K562 (cell line): ENCODE results near the gene A4GALT. TPM values are rescaled to one million over a fixed set of nuclear protein-coding genes. Genes with fewer than 3 reads are reported as not detected.

Experiments
- ATAC-seq: fragments of 200-7000 bp; cut with Tn5 transposase; 3 replicates; pipeline ENCODE4 v1.9.1; 2020; ENCODE audit warnings: moderate library complexity
- BruUV-seq: library from RNA; stranded (reverse); fragments of 400-500 nt; replicated peaks from 2 replicates; lab custom pipeline; 2021; lab: Mats Ljungman, UMichigan
- CTCF ChIA-PET: fragments of 300-600 bp; formaldehyde crosslinking; extraction: SDS; loops from one replicate; lab custom pipeline; 2021; ENCODE audit warnings: low intra/inter-chr PET ratio; lab: Yijun Ruan, JAX
- POLR2A ChIA-PET: fragments of 300-600, 350-650 bp; sonication (Branson Sonifier 250); formaldehyde crosslinking; extraction: SDS; loops from one replicate; lab custom pipeline; 2021; ENCODE audit warnings: antibody characterized with exemption, inconsistent platforms; lab: Yijun Ruan, JAX
- DNase-seq, 4 experiments: peaks; one replicate each; pipeline versions ENCODE4 v3.0.0 to v3.0.0-alpha.2; 2011 to 2018; ENCODE audit warnings: low spot score in 3 of 4, mixed read lengths in 3 of 4; ENCODE audit errors: extremely low read depth in 1 of 4
- FAIRE-seq: peaks from 2 replicates; lab custom pipeline; 2011; peaks lifted over from hg19 to GRCh38; lab: Jason Lieb, UNC
- H2AFZ ChIP-seq: 2 replicates; pipeline ENCODE4 v1.6.0; 2011; ENCODE audit warnings: low read depth, low read length, control low read depth, inconsistent platforms
- H3K27ac ChIP-seq: fragments of 200-600 bp; 3 replicates; pipeline ENCODE4 v1.8.0; 2011; ENCODE audit warnings: low read depth, mild to moderate bottlenecking, control low read depth, inconsistent platforms, low read length, moderate library complexity, mixed read lengths; ENCODE audit errors: extremely low read depth
- H3K27me3 ChIP-seq, 2 experiments: fragments of 300-600 bp in 1 of 2; 2 replicates in 1 of 2; 3 replicates in 1 of 2; pipeline versions ENCODE4 v1.6.0 to v1.8.0; 2011; ENCODE audit warnings: inconsistent platforms in 2 of 2, low read length in 2 of 2, mild to moderate bottlenecking in 1 of 2, mixed read lengths in 1 of 2, moderate library complexity in 1 of 2; ENCODE audit not compliant: control insufficient read depth in 2 of 2, insufficient read depth in 2 of 2
- H3K36me3 ChIP-seq: fragments of 300-600 bp; 3 replicates; pipeline ENCODE4 v1.8.0; 2011; ENCODE audit warnings: mild to moderate bottlenecking, low read length, inconsistent platforms; ENCODE audit not compliant: control insufficient read depth, insufficient read depth
- H3K4me1 ChIP-seq, 2 experiments: fragments of 200-600 bp in 1 of 2; replicated peaks in 1 of 2; 2 replicates in 1 of 2; 3 replicates in 1 of 2; pipeline versions ENCODE4 v1.5.1 to v1.8.0; 2011; ENCODE audit warnings: inconsistent platforms in 2 of 2, low read length in 2 of 2, mild to moderate bottlenecking in 1 of 2, mixed read lengths in 1 of 2, moderate library complexity in 1 of 2; ENCODE audit not compliant: control insufficient read depth in 2 of 2, insufficient read depth in 2 of 2
- H3K4me2 ChIP-seq: 2 replicates; pipeline ENCODE4 v1.6.1; 2011; ENCODE audit warnings: low read length, control low read depth, inconsistent platforms, mixed read lengths; ENCODE audit not compliant: insufficient read depth
- H3K4me3 ChIP-seq: fragments of 200-600 bp; sonication (generic), shearing (Covaris generic); 2 replicates; pipeline ENCODE4 v1.5.1; 2016; ENCODE audit warnings: control low read depth, inconsistent platforms
- H3K79me2 ChIP-seq: fragments of 200-600 bp; 3 replicates; pipeline ENCODE4 v1.8.0; 2011; ENCODE audit warnings: low read length, inconsistent platforms; ENCODE audit not compliant: control insufficient read depth, insufficient read depth
- H3K9ac ChIP-seq, 2 experiments: 2 replicates each; pipeline versions ENCODE4 v1.6.0 to v1.6.1; 2011; ENCODE audit warnings: low read depth in 2 of 2, low read length in 2 of 2, control low read depth in 1 of 2, inconsistent platforms in 1 of 2, mild to moderate bottlenecking in 1 of 2, mixed read lengths in 1 of 2; ENCODE audit not compliant: insufficient read depth in 1 of 2
- H3K9me1 ChIP-seq: one replicate; pipeline ENCODE4 v1.6.0; 2011; ENCODE audit warnings: inconsistent platforms, mild to moderate bottlenecking, low read length, moderate library complexity; ENCODE audit not compliant: control insufficient read depth, insufficient read depth
- H3K9me3 ChIP-seq: replicated peaks from 2 replicates; pipeline ENCODE4 v1.5.1; 2011; ENCODE audit warnings: low read depth, low read length, inconsistent platforms; ENCODE audit not compliant: control insufficient read depth, insufficient read depth
- H4K20me1 ChIP-seq: replicated peaks from 2 replicates; pipeline ENCODE4 v1.6.1; 2011; ENCODE audit warnings: low read length, inconsistent platforms, mixed read lengths; ENCODE audit not compliant: control insufficient read depth, insufficient read depth
- ASH1L ChIP-seq: fragments of 450-650 bp; IDR thresholded peaks from 2 replicates; pipeline ENCODE4 v1.6.1; 2018; ENCODE audit warnings: borderline replicate concordance, mild to moderate bottlenecking, low read depth; ENCODE audit not compliant: partially characterized antibody
- CBFB ChIP-seq: sonication (generic); formaldehyde crosslinking; IDR thresholded peaks from 2 replicates; pipeline ENCODE4 v1.4.0; 2020; ENCODE audit warnings: mild to moderate bottlenecking, missing genetic modification reagents
- RBM22 ChIP-seq: fragments of 200-400 bp; formaldehyde crosslinking; IDR thresholded peaks from 2 replicates; pipeline ENCODE4 v1.6.1; 2018; ENCODE audit warnings: low read length, low read depth; ENCODE audit not compliant: poor library complexity, severe bottlenecking
- RHOXF2B ChIP-seq: fragments of 250-450 bp; sonication (Bioruptor Pico); conservative IDR thresholded peaks from 2 replicates; pipeline ENCODE4 v1.5.1; 2021
- SUPT5H ChIP-seq: fragments of 450-650 bp; IDR thresholded peaks from 2 replicates; pipeline ENCODE4 v1.6.1; 2016
- ZEB2 ChIP-seq: fragments of 450-650 bp; IDR thresholded peaks from 2 replicates; pipeline ENCODE4 v1.6.1; 2016
- ZNF23 ChIP-seq: fragments of 250-450 bp; sonication (Bioruptor Pico); IDR thresholded peaks from 2 replicates; pipeline ENCODE4 v1.4.0; 2020; ENCODE audit warnings: mild to moderate bottlenecking
- ZNF347 ChIP-seq: fragments of 450-650 bp; formaldehyde crosslinking; IDR thresholded peaks from 2 replicates; pipeline ENCODE4 v1.4.0; 2020; ENCODE audit warnings: low read depth, mild to moderate bottlenecking, moderate library complexity
- WGBS: fragments of 100-300 bp; shearing (Covaris generic); methylation state at CpG from one replicate; pipeline ENCODE4 v1.1.6; 2016; ENCODE audit warnings: low coverage, mixed read lengths; ENCODE audit not compliant: insufficient coverage; ENCODE audit errors: missing lambda C conversion rate; 5-methylcytosine and 5-hydroxymethylcytosine counted together
- in situ Hi-C: fragments of 300-500 bp; cut with MboI; formaldehyde crosslinking; loops from 4 replicates; pipeline ENCODE4 v1.15.0; 2018; ENCODE audit warnings: inconsistent platforms, mixed read lengths
- intact Hi-C: fragments of 100-400 bp; cut with micrococcal nuclease; formaldehyde crosslinking; loops from 2 replicates; pipeline ENCODE4 v1.14.2; 2022
- polyA plus RNA-seq, 8 experiments: library from polyadenylated mRNA; depleted of rRNA in 4 of 8; stranded (reverse) in 5 of 8; unstranded in 3 of 8; fragments of >200 nt; fragmentation: Nextera tagmentation in 2 of 8; fragmentation: Illumina TruSeq in 1 of 8; extraction: Ambion mirVana in 2 of 8; extraction: Trizol in 1 of 8; gene quantifications; 2 replicates each; pipeline versions ENCODE4 v1.2.1 to v1.2.3, GENCODE V29; 2011 to 2014; ENCODE audit warnings: inconsistent platforms in 1 of 8, missing spikeins in 1 of 8
- total RNA-seq, 7 experiments: library from RNA; depleted of rRNA in 6 of 7; stranded (reverse); fragments of >200 nt in 6 of 7; fragmentation: Illumina TruSeq in 2 of 7; extraction: Trizol in 2 of 7; gene quantifications; 2 replicates each; pipeline versions ENCODE4 v1.2.1 to v1.2.3, GENCODE V29; 2011 to 2021; ENCODE audit warnings: low replicate concordance in 1 of 7
- TF ChIP-seq, protein P1 (sequence below): fragments of 250-450 bp; sonication (Bioruptor Pico); IDR thresholded peaks from 2 replicates; pipeline ENCODE4 v1.4.0; 2020
- TF ChIP-seq, protein P2 (sequence below): fragments of 250-450 bp; sonication (Bioruptor Pico); IDR thresholded peaks from 2 replicates; pipeline ENCODE4 v1.5.0; 2021; ENCODE audit warnings: mild to moderate bottlenecking, moderate library complexity
- TF ChIP-seq, protein P3 (sequence below): sonication (generic); formaldehyde crosslinking; IDR thresholded peaks from 2 replicates; pipeline ENCODE4 v1.8.0; 2023; ENCODE audit warnings: mild to moderate bottlenecking, missing genetic modification reagents
- TF ChIP-seq, protein P4 (sequence below): fragments of 250-450 bp; sonication (Bioruptor Pico); IDR thresholded peaks from 2 replicates; pipeline ENCODE4 v1.4.0; 2020; ENCODE audit warnings: mild to moderate bottlenecking, moderate library complexity, borderline replicate concordance

A4GALT gene
- total and polyA plus RNA-seq, 9 of the 15 experiments (the other 6 are each of a cell fraction or from before 2014, with no cell fraction given): 0.07 to 0.11 TPM; not detected in 7

DNA sequence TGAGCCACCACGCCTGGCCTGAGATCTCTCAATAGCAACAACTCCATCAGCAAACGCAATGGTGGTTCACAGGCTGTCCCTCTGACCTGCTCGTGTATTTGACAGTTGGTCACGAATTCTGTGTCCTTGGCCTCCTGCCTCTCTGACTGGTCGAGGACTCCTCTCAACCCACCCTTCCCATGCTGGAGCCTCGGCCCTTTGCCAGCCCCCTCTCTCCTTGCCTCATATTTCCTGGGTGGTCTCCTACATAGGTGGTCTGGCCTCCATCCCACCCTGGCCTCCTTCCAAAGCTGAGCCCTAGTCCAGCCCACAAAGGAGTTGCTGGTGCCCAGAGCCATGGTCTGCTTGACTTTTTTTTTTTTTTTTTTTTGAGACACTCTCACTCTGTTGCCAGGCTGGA is 11.4 kb upstream of the A4GALT start:
- Histone ChIP-seq H3K79me2 (no peaks in the 10 kb centered on the region), H3K4me1 (no peaks in the 10 kb centered on the region; a peak in 1 of 5 replicates), H3K9me1 (no peaks in the 10 kb centered on the region), H3K36me3 (no peaks in the 10 kb centered on the region), H3K9me3 (no peaks in the 10 kb centered on the region), H3K4me2 (no peak overlapping the region), H3K9ac (no peak overlapping the region), H3K27ac (no peak overlapping the region), H3K4me3 (no peak overlapping the region), H2AFZ (no peak overlapping the region), H3K27me3 (peaks cover 0 to 26% of the 10 kb centered on the region in 2 experiments; a peak in 3 of 5 replicates), H4K20me1 (no peaks in the 10 kb centered on the region)
- 0% methylated on average over 4 of the region's 6 CpGs for WGBS
- intact Hi-C loops: no loop called here
- BruUV-seq: no TSS peak
- ChIA-PET CTCF (no interaction called here), POLR2A (no interaction called here)
- FAIRE-seq: no peak
- in situ Hi-C loops: no loop called here
- ATAC-seq: no peak
- no peak for DNase-seq
- TF ChIP-seq ASH1L: no peak
- TF ChIP-seq RHOXF2B (CRISPR knock-in tag): no peak
- TF ChIP-seq RBM22: no peak
- TF ChIP-seq, protein P1, sequence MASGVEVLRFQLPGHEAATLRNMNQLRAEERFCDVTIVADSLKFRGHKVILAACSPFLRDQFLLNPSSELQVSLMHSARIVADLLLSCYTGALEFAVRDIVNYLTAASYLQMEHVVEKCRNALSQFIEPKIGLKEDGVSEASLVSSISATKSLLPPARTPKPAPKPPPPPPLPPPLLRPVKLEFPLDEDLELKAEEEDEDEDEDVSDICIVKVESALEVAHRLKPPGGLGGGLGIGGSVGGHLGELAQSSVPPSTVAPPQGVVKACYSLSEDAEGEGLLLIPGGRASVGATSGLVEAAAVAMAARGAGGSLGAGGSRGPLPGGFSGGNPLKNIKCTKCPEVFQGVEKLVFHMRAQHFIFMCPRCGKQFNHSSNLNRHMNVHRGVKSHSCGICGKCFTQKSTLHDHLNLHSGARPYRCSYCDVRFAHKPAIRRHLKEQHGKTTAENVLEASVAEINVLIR (CRISPR knock-in tag): no peak
- TF ChIP-seq, protein P2, sequence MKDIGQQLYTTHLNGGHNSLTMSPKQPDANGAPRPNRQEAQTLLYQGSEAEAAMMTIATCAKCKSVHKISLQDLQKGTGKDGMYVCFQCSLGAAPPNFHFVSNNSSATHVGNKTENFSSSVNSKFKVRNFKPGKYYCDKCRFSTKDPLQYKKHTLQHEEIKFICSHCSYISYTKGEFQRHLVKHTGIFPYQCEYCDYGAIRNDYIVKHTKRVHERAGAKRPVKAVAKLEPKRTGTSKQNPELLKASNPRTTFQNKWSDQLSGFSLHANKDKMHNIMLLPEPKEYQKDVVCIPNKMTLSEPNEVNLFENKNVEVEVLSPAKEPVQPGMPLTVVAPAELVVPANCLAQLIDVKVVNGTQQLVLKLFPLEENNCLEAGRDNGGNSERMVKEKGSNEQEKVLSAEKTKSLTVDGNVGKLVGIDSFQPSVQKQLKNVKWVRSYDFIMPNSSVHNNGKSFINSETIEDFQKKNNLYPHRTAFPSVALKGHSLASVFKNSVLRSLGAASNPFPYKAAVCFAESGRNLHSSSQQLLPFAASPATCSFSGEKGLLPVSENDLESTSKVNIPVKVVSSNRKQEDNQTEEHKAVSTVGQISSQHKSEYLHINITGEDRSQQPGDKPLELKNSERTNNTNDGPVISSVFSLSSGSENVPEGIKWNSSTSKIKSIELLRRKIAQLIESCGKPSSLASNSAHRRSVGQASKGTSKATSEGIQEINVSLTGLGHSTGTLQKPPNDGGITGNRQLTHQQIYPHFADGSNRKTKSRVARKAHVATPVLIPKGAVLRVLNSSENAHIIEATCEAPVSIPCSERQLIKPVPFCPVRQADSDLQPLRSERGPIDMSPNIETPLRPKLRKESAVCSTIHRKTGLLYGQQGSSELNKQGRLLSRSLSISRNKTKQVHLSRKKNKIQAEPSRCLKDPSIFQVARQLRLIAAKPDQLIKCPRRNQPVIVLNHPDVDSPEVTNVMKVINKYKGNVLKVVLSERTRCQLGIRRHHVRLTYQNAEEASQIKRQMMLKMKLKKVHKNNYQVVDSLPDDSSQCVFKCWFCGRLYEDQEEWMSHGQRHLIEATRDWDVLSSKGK (CRISPR knock-in tag): no peak
- TF ChIP-seq ZNF347 (CRISPR knock-in tag): no peak
- TF ChIP-seq CBFB (CRISPR knock-in tag): no peak
- no peak for TF ChIP-seq ZEB2
- TF ChIP-seq, protein P3, sequence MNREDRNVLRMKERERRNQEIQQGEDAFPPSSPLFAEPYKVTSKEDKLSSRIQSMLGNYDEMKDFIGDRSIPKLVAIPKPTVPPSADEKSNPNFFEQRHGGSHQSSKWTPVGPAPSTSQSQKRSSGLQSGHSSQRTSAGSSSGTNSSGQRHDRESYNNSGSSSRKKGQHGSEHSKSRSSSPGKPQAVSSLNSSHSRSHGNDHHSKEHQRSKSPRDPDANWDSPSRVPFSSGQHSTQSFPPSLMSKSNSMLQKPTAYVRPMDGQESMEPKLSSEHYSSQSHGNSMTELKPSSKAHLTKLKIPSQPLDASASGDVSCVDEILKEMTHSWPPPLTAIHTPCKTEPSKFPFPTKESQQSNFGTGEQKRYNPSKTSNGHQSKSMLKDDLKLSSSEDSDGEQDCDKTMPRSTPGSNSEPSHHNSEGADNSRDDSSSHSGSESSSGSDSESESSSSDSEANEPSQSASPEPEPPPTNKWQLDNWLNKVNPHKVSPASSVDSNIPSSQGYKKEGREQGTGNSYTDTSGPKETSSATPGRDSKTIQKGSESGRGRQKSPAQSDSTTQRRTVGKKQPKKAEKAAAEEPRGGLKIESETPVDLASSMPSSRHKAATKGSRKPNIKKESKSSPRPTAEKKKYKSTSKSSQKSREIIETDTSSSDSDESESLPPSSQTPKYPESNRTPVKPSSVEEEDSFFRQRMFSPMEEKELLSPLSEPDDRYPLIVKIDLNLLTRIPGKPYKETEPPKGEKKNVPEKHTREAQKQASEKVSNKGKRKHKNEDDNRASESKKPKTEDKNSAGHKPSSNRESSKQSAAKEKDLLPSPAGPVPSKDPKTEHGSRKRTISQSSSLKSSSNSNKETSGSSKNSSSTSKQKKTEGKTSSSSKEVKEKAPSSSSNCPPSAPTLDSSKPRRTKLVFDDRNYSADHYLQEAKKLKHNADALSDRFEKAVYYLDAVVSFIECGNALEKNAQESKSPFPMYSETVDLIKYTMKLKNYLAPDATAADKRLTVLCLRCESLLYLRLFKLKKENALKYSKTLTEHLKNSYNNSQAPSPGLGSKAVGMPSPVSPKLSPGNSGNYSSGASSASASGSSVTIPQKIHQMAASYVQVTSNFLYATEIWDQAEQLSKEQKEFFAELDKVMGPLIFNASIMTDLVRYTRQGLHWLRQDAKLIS (CRISPR knock-in tag): no peak
- TF ChIP-seq, protein P4, sequence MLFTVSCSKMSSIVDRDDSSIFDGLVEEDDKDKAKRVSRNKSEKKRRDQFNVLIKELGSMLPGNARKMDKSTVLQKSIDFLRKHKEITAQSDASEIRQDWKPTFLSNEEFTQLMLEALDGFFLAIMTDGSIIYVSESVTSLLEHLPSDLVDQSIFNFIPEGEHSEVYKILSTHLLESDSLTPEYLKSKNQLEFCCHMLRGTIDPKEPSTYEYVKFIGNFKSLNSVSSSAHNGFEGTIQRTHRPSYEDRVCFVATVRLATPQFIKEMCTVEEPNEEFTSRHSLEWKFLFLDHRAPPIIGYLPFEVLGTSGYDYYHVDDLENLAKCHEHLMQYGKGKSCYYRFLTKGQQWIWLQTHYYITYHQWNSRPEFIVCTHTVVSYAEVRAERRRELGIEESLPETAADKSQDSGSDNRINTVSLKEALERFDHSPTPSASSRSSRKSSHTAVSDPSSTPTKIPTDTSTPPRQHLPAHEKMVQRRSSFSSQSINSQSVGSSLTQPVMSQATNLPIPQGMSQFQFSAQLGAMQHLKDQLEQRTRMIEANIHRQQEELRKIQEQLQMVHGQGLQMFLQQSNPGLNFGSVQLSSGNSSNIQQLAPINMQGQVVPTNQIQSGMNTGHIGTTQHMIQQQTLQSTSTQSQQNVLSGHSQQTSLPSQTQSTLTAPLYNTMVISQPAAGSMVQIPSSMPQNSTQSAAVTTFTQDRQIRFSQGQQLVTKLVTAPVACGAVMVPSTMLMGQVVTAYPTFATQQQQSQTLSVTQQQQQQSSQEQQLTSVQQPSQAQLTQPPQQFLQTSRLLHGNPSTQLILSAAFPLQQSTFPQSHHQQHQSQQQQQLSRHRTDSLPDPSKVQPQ: no peak
- no peak for TF ChIP-seq ZNF23 (CRISPR knock-in tag)
- TF ChIP-seq SUPT5H: no peak
